Amniotic stem cell (primary cell): ENCODE measurements around the gene RANBP3L.
"Not testable (repeated sequence)": the region's sequence is repeated elsewhere in the genome, so short reads cannot be mapped to it uniquely, and the experiment has no call there.

Experiments
- DNase-seq: peaks from one replicate; lab custom pipeline; 2025; lab: John Stamatoyannopoulos, UW

The RANBP3L gene

GRCh38 chr5:36301858-36302603 lies at the start of gene RANBP3L:
Gene RANBP3L, minus strand, starts transcription at chr5:36301902. Its CDS starts 486 bp downstream, at chr5:36301416.
- no peak for DNase-seq

GRCh38 chr5:36346896-36347690 lies 45.4 kb upstream of the RANBP3L start:
- no peak for DNase-seq

GRCh38 chr5:36344899-36345298 lies 43.2 kb upstream of the RANBP3L start:
- DNase-seq: no peak

GRCh38 chr5:36341720-36342119 lies 40.0 kb upstream of the RANBP3L start:
- DNase-seq: not testable (repeated sequence)

GRCh38 chr5:36337597-36337996 lies 35.9 kb upstream of the RANBP3L start:
- DNase-seq: no peak

GRCh38 chr5:36334315-36334714 lies 32.6 kb upstream of the RANBP3L start:
- DNase-seq: no peak

GRCh38 chr5:36332720-36333119 lies 31.0 kb upstream of the RANBP3L start:
- DNase-seq: not testable (repeated sequence)

- DNase-seq: no peak
Measured at GRCh38 chr5:36325196-36325595, 23.5 kb upstream of the RANBP3L start.

- DNase-seq: no peak
Measured at GRCh38 chr5:36323926-36324781, 22.5 kb upstream of the RANBP3L start.

- no peak for DNase-seq
Measured at GRCh38 chr5:36312953-36313672, 11.4 kb upstream of the RANBP3L start.

GRCh38 chr5:36311956-36312355 lies 10.3 kb upstream of the RANBP3L start:
- no peak for DNase-seq

GRCh38 chr5:36310138-36310537 lies 8.4 kb upstream of the RANBP3L start:
- no peak for DNase-seq

- DNase-seq: peak; percentile 46
Measured at GRCh38 chr5:36305571-36306326, 4.0 kb upstream of the RANBP3L start.

GRCh38 chr5:36304095-36304805 lies 2.5 kb upstream of the RANBP3L start:
- DNase-seq: no peak

GRCh38 chr5:36300927-36301540 lies 668 bp downstream of the RANBP3L start:
- no peak for DNase-seq

GRCh38 chr5:36300191-36300926 lies 1.3 kb downstream of the RANBP3L start:
- no peak for DNase-seq

GRCh38 chr5:36298552-36298951 lies 3.1 kb downstream of the RANBP3L start:
- DNase-seq: no peak

- no peak for DNase-seq
Measured at GRCh38 chr5:36297653-36298052, 4.0 kb downstream of the RANBP3L start.
